Loucy (cell line): Measurements from ENCODE around the gene TACC2.

Experiments used
- EZH2phosphoT487 ChIP-seq: fragments of 200-600 bp; IDR thresholded peaks from 2 replicates; pipeline ENCODE4 v1.6.1; 2018; ENCODE audit warnings: antibody characterized with exemption, mild to moderate bottlenecking, moderate library complexity, borderline replicate concordance
- TF ChIP-seq, protein P1 (sequence below): fragments of 200-600 bp; sonication (generic); conservative IDR thresholded peaks from 2 replicates; pipeline ENCODE4 v1.5.1; 2014; ENCODE audit warnings: mild to moderate bottlenecking, antibody characterized with exemption, low read length

DNA sequence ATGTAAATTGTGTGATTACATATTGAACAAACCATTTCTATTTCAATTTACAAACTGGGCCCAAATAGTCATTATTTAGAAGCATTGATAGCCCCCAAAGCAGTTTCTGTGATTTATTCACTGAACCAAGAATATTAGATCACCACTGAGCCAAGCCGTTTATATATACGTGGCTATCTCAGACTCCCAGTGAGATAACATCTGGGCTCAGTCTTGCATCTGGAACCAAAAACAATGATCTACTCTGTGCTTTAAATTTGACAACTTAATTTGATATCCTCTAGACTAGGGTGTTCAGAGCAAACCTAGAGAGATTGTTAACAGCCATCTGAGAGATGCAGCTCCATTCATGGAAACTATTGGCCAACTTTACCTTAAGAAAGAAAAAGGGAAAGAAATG lies 240.7 kb downstream of the TACC2 start:
- TF ChIP-seq, protein P1, sequence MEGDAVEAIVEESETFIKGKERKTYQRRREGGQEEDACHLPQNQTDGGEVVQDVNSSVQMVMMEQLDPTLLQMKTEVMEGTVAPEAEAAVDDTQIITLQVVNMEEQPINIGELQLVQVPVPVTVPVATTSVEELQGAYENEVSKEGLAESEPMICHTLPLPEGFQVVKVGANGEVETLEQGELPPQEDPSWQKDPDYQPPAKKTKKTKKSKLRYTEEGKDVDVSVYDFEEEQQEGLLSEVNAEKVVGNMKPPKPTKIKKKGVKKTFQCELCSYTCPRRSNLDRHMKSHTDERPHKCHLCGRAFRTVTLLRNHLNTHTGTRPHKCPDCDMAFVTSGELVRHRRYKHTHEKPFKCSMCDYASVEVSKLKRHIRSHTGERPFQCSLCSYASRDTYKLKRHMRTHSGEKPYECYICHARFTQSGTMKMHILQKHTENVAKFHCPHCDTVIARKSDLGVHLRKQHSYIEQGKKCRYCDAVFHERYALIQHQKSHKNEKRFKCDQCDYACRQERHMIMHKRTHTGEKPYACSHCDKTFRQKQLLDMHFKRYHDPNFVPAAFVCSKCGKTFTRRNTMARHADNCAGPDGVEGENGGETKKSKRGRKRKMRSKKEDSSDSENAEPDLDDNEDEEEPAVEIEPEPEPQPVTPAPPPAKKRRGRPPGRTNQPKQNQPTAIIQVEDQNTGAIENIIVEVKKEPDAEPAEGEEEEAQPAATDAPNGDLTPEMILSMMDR, result no peak
- no peak for TF ChIP-seq EZH2phosphoT487
